Endometrial microvascular endothelial cells (primary cell): ENCODE measurements around the gene ZPR1. TPM values are rescaled to one million over a fixed set of nuclear protein-coding genes. Genes with fewer than 3 reads are reported as not detected.

ENCODE experiments used
- in situ Hi-C: cut with HindIII; loops from 2 replicates; pipeline ENCODE4 v1.10.0; 2017; ENCODE audit warnings: low sequenced_read_pairs, low pct_unique_long_range_greater_than_20kb; ENCODE audit errors: inconsistent ontology term
- total RNA-seq: library from RNA; depleted of rRNA; stranded (reverse); fragments of >200 nt; gene quantifications from one replicate; pipeline ENCODE4 v1.2.3, GENCODE V29; 2015; ENCODE audit errors: inconsistent ontology term

The ZPR1 gene
- total RNA-seq, 1 donor from 2014 or later, result 88.6 TPM

DNA sequence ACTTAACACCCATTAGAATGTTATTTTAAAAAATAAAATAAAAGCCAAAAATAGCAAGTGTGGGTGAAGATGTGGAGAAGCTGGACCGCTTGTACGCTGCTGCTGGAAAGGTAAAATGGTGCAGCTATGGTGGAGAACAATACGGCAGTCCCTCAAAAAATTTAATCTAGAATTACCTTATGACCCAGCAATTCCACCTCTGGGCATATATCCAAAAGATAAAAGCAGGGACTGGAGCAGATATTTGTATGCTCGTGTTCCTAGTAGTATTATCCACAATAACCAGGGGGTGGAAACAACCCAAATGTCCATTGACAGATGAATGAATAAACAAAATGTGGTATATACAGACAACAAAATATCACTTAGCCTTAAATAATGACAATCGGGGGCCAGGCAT is 10.0 kb upstream of the ZPR1 start:
- in situ Hi-C loops, result no loop called here

DNA sequence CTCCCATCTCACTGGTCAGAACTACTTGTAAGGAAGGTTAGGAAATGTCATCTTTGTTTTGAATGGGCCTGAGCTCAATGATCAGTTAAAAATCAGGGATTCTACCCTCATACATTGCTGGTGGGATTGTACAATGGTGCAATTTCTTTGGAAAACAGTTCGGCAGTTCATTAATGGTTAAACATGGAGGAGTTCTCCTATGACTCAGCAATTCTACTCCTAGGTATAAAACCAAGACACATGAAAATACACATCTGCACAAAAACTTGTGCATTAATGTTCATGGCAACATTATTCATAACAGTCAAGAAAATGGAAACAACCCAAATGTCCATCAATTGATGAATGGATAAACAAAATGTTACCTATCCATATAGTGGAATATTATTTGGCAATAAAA is 8.7 kb upstream of the ZPR1 start:
- in situ Hi-C loops, result no loop called here

GRCh38 chr11:116794851-116795250 is 7.0 kb upstream of the ZPR1 start:
- in situ Hi-C loops, result no loop called here

GRCh38 chr11:116793772-116794097 is 5.9 kb upstream of the ZPR1 start:
- in situ Hi-C loops, result no loop called here

DNA sequence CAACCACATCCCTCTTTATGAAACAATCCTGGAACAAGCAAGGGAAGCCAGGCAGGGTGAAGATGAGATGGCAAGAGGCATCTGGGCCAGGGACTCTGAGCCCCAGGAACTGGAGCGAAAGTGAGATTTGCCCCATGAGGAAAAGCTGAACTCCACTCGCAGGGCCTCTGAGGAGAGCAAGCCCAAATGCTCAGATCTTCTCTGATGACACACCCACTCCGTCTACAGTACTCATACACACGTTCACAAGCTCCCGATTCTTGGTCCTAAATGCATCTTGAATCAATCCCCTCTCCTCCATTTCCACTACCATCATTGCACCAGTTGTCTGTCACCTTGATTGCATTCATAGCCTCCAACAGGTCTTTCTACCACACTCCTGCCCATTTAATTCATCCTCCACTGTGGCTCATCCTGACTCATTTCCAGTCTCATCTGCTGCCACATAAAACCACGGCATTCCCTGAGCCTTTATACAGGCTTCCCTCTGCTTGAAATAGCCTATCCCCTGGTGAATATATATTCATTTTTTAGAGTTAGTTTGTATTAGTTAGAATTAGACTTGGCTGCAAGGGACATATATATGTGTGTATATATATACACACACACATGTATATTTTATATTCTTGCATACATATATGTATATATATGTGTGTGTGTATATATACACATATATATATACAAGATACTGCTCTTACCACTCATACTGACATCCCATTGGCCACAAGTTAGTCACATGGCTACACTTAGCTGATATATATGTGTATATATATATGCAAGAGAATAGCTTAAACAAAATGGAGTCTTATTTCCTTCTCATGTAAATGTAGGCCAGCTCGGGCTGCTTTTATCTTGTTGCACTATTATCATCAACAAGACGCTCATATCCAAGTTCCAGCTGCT is 5.3 kb upstream of the ZPR1 start:
- in situ Hi-C loops, result no loop called here

DNA sequence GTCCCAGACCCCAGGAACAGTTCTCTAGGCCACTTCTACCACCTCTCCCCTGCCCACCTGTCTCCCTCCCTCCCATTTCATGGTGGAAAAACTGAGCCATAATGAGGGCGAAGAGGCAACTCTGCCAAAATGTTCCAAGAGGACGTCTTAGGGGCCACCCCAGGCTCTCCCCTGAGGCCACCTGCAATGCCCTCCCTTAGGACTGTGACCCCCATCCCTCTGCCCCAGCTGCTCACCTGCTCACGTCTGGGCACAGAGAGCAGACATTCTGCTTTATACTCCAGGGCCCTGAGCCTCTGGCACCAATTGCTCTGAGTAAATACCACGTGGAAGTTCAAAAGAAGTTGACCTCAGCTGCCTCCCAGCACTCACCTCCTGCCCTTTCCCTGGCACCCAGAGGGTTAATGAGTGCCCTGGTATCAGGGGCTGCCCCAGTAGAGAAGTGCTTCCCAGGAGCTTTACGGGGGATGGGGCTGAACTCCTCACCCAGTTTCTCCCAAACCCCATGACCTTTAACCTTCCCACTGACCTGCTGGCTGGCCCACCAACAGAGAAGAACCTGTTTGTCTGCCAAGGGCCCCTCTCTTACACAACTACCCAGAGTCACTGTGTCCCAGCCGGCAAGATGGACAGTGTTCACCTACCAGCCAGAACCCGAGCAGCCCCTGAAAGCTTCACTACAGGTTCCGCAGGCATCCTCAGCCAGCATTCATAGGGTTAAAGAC is 4.5 kb upstream of the ZPR1 start:
- in situ Hi-C loops, result no loop called here

DNA sequence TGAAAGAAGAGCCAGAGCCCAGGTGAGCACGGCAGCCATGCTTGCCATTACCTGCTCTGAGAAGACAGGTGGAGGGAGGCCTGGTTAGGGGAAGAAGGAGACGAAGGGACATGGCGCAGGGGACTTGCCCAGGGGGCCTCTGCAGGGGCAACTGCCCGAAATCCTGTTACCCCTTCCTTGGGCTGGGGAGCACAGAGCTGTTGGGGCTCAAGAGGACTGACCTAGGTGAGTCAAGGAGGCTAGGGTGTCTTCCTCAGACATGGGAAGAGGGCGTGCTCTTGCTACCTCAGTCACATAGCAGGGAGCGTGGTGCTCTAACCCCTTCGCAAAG is 4.0 kb upstream of the ZPR1 start, which contains the start of gene APOA5:
TSS of gene APOA5 (minus strand) at position 67 of the 331 bp plus-strand sequence. CDS start at position 48, 19 bp downstream.
- in situ Hi-C loops, result no loop called here

DNA sequence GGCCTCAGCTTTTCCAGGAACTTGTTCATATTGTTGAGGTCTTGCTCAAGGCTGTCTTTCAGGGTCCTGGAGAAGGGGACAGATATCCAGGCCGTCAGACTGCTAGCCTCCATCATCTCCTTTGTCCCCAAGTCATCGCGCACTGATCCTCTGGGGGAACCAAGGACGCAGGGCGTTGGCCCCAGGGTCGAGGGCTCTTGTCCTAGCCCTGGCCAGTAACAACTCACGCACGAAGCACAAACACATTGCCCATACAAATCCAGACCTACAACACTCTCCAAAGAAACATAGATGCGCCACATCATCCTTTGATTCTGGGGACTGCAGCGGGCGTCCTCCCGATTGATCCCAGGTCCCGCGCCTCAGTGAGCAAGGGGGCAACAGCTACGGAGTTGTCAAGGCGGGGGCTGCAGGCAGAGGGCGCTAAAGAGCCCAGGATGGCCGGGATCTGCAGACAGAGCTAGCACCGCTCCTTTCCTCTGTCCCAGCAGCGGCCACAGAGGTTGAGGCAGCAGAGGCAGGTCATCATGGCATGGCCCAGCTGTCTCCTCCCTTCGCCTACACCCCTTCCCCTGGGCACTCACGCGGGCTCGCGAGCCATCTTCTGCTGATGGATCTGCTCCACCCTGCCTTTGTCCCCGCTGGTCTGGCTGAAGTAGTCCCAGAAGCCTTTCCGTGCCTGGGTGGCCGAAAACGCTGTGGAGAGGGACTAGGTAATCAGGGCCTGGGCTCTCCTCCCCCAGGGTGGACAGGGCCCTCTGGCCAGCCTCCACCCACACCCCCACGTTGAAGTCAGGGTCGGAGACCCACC is 3.4 kb upstream of the ZPR1 start:
- in situ Hi-C loops, result no loop called here

- in situ Hi-C loops, result no loop called here
Observed at GRCh38 chr11:116790167-116791001, 2.6 kb upstream of the ZPR1 start.

GRCh38 chr11:116788975-116789374 is 1.2 kb upstream of the ZPR1 start:
- in situ Hi-C loops, result no loop called here

- in situ Hi-C loops, result no loop called here
Observed at GRCh38 chr11:116788534-116788933, 711 bp upstream of the ZPR1 start.

DNA sequence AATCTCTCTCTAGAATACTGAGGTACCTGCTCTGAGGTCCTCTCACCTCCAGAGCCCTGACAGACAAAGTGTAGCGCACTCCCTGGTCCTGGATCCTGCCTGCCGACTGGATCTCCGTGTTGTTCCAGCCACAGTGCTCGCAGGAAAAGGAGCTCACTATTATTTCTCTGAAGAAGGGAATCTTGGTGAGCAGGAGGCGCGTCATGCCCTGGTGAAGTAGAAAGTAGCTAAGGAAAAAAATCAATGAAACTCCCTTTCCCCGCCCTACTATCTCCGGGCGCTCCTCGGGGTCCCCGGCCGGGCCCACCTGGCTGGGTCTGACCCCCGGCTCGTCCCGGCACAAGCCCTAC is 412 bp downstream of the ZPR1 start:
- in situ Hi-C loops, result no loop called here

DNA sequence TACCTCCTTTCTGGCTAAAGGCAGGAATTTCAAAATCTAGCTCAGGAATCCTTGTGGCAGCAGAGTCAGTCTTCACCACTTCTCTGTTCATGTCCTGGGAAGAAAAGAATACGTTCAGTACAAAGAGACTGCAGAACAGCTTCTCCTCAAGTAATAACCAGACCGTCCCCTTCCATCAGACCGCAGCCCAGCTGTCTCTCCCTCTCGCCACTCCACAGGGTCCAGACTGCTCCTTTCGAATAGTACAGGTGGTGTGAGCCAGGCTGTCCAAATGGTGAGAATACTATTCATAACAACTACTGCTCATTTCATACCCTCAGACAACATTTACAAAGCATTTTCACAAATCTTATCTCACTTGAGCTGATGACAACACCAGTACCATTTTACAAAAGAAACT is 857 bp downstream of the ZPR1 start:
- in situ Hi-C loops, result no loop called here

DNA sequence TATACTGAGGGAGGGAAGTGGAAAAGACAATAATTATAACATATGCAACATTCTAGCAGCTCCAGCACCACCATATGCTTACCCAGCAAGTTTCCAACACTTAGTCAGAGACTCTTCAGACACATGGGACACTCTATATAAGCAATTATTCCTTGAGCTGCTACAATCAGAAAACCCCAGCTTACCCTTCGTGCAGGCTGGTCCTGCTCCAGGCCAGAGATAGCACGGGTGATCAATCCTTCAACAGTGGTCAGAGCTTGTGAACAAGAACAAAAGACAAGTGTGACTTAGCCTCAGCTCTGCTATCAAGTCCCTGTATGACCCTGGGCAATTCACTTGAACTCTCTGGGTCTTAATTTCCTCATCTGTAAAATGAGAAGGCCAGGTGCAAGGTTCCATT is 1.5 kb downstream of the ZPR1 start:
- in situ Hi-C loops, result no loop called here

GRCh38 chr11:116782728-116783127 is 5.1 kb downstream of the ZPR1 start:
- in situ Hi-C loops, result no loop called here

GRCh38 chr11:116778556-116778955 is 9.3 kb downstream of the ZPR1 start:
- in situ Hi-C loops, result no loop called here

- in situ Hi-C loops, result no loop called here
Observed at GRCh38 chr11:116777056-116777455, 10.8 kb downstream of the ZPR1 start.

DNA sequence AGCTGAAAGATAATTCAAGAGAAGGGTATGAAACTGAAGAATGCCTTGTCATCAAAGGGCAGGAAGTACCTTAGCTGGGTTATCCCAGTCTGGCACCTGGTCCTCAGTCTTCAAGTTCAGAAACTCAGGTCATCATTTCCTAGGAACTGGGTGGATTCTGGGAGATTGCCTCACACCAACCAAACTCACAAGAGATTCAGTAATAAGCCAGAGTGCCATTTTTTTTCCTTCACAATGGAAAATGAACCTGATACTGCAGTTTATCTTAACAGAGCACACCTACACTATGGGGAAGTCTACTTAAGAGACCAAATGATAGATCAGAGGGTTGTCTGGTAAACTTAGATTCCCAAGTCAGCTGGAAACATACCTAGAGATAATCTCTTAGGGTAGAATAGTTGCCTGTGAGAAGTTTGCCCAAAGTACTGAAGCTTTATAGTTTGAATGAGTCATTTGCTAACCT is 11.3 kb downstream of the ZPR1 start:
- in situ Hi-C loops, result no loop called here

- in situ Hi-C loops, result no loop called here
Observed at GRCh38 chr11:116775975-116776374, 11.8 kb downstream of the ZPR1 start.
